ENCODE data around the gene AGBL4. TPM values are rescaled to one million over a fixed set of nuclear protein-coding genes. Genes with fewer than 3 reads are reported as not detected.

The AGBL4 gene
- total RNA-seq, 4 donors from 2014 or later: not detected

GRCh38 chr1:48803474-48803873 lies 1220.3 kb downstream of the AGBL4 start:
- intact Hi-C loops (cut with DNase I; ENCODE audit: low total_unique reads): no loop called here
- TF ChIP-seq POLR2A (IDR thresholded peaks at IDR 0.05): no peak
- TF ChIP-seq CTCF (IDR thresholded peaks at IDR 0.05 in 4 of 5, conservative IDR thresholded peaks at IDR 0.05 in 1 of 5): no peak
- Histone ChIP-seq H3K27me3 (no peaks in the 10 kb centered on the region), H3K4me1 (no peaks in the 10 kb centered on the region), H3K27ac (no peak overlapping the region), H3K9me3 (no peaks in the 10 kb centered on the region), H3K4me3 (no peak overlapping the region), H3K36me3 (no peaks in the 10 kb centered on the region)
- in situ Hi-C loops (cut with MboI; ENCODE audit: low sequenced_read_pairs in 4 of 4): no loop called here
- no peak for DNase-seq
- no peak for ATAC-seq

GRCh38 chr1:48794816-48795215 lies 1228.9 kb downstream of the AGBL4 start:
- in situ Hi-C loops (cut with MboI; ENCODE audit: low sequenced_read_pairs in 4 of 4) (no loop called here), intact Hi-C loops (cut with DNase I; ENCODE audit: low total_unique reads) (no loop called here)
- H3K36me3 ChIP-seq: no peaks in the 10 kb centered on the region
- H3K4me3 ChIP-seq: no peak overlapping the region
- no peaks in the 10 kb centered on the region for H3K27me3 ChIP-seq
- DNase-seq: no peak
- no peaks in the 10 kb centered on the region for H3K9me3 ChIP-seq
- no peaks in the 10 kb centered on the region for H3K4me1 ChIP-seq
- ATAC-seq: no peak
- H3K27ac ChIP-seq: no peak overlapping the region
- TF ChIP-seq CTCF (IDR thresholded peaks at IDR 0.05 in 4 of 5, conservative IDR thresholded peaks at IDR 0.05 in 1 of 5) (no peak), POLR2A (IDR thresholded peaks at IDR 0.05) (no peak)

GRCh38 chr1:48793863-48794262 lies 1229.9 kb downstream of the AGBL4 start:
- H3K4me3 ChIP-seq: no peak overlapping the region
- no peak overlapping the region for H3K27ac ChIP-seq
- no peaks in the 10 kb centered on the region for H3K4me1 ChIP-seq
- no peaks in the 10 kb centered on the region for H3K27me3 ChIP-seq
- in situ Hi-C loops (cut with MboI; ENCODE audit: low sequenced_read_pairs in 4 of 4) (no loop called here), intact Hi-C loops (cut with DNase I; ENCODE audit: low total_unique reads) (no loop called here)
- no peak for TF ChIP-seq POLR2A (IDR thresholded peaks at IDR 0.05)
- no peak for TF ChIP-seq CTCF (IDR thresholded peaks at IDR 0.05 in 4 of 5, conservative IDR thresholded peaks at IDR 0.05 in 1 of 5)
- DNase-seq: no peak
- ATAC-seq: no peak
- H3K36me3 ChIP-seq: no peaks in the 10 kb centered on the region
- H3K9me3 ChIP-seq: no peaks in the 10 kb centered on the region

- Histone ChIP-seq H3K27ac (no peak overlapping the region), H3K4me3 (no peak overlapping the region), H3K4me1 (no peaks in the 10 kb centered on the region), H3K27me3 (no peaks in the 10 kb centered on the region), H3K9me3 (no peaks in the 10 kb centered on the region), H3K36me3 (no peaks in the 10 kb centered on the region)
- intact Hi-C loops (cut with DNase I; ENCODE audit: low total_unique reads): no loop called here
- TF ChIP-seq POLR2A (IDR thresholded peaks at IDR 0.05) (no peak), CTCF (IDR thresholded peaks at IDR 0.05 in 4 of 5, conservative IDR thresholded peaks at IDR 0.05 in 1 of 5) (no peak)
- no peak for ATAC-seq
- in situ Hi-C loops (cut with MboI; ENCODE audit: low sequenced_read_pairs in 4 of 4): no loop called here
- DNase-seq: no peak
Measured at GRCh38 chr1:48792961-48793360, 1230.8 kb downstream of the AGBL4 start.

GRCh38 chr1:48790397-48790796 lies 1233.4 kb downstream of the AGBL4 start:
- in situ Hi-C loops (cut with MboI; ENCODE audit: low sequenced_read_pairs in 4 of 4): no loop called here
- Histone ChIP-seq H3K27ac (no peak overlapping the region), H3K36me3 (no peaks in the 10 kb centered on the region), H3K4me3 (no peak overlapping the region), H3K4me1 (no peaks in the 10 kb centered on the region), H3K27me3 (no peaks in the 10 kb centered on the region), H3K9me3 (no peaks in the 10 kb centered on the region)
- ATAC-seq: no peak
- TF ChIP-seq CTCF (IDR thresholded peaks at IDR 0.05 in 4 of 5, conservative IDR thresholded peaks at IDR 0.05 in 1 of 5) (no peak), POLR2A (IDR thresholded peaks at IDR 0.05) (no peak)
- no peak for DNase-seq
- intact Hi-C loops (cut with DNase I; ENCODE audit: low total_unique reads): no loop called here
